ENCODE data around the gene SPTA1. TPM values are rescaled to one million over a fixed set of nuclear protein-coding genes. Genes with fewer than 3 reads are reported as not detected.

Gene SPTA1
- total RNA-seq, result not detected in 2 replicates

GRCh38 chr1:158686111-158687009 is at the start of gene SPTA1:
TSS of gene SPTA1 (minus strand) at chr1:158686715. CDS start at chr1:158686517, 198 bp downstream.

GRCh38 chr1:158720620-158721019 is 34.1 kb upstream of the SPTA1 start, which contains the start of gene OR6K3:
TSS of gene OR6K3 (minus strand) at chr1:158720720. CDS start at chr1:158718115, 2,605 bp downstream.

GRCh38 chr1:158700552-158700951 is 14.0 kb upstream of the SPTA1 start, which contains the start of gene OR6K2:
TSS of gene OR6K2 (minus strand) at chr1:158700652. CDS start at chr1:158700652, 0 bp downstream.

GRCh38 chr1:158604968-158605367 is 81.5 kb downstream of the SPTA1 start, which contains the start of gene OR10Z1:
TSS of gene OR10Z1 (plus strand) at chr1:158605268. CDS start at chr1:158606439, 1,171 bp downstream.

GRCh38 chr1:158579733-158580132 is 106.8 kb downstream of the SPTA1 start, which contains the start of gene OR10X1:
TSS of gene OR10X1 (minus strand) at chr1:158579899. CDS start at chr1:158579899, 0 bp downstream.

GRCh38 chr1:158570480-158570879 is 116.0 kb downstream of the SPTA1 start, which contains the start of gene OR6P1:
TSS of gene OR6P1 (minus strand) at chr1:158570580. CDS start at chr1:158563604, 6,976 bp downstream.

Other genes with a start within 250 kb of the SPTA1 start
- not detected in 2 replicates for gene OR10K1, start 224.9 kb downstream of the SPTA1 start, total RNA-seq
- not detected in 2 replicates for gene OR10R2, start 214.5 kb downstream of the SPTA1 start, total RNA-seq
- gene OR6Y1, start 132.3 kb downstream of the SPTA1 start, total RNA-seq, result not detected in 2 replicates
- not detected in 2 replicates for gene OR6P1, start 116.1 kb downstream of the SPTA1 start, total RNA-seq
- not detected in 2 replicates for gene OR10X1, start 106.8 kb downstream of the SPTA1 start, total RNA-seq
- not detected in 2 replicates for gene OR10Z1, start 81.4 kb downstream of the SPTA1 start, total RNA-seq
- not detected in 2 replicates for gene OR6K2, start 13.9 kb upstream of the SPTA1 start, total RNA-seq
- gene OR6K3, start 34.0 kb upstream of the SPTA1 start, total RNA-seq, result not detected in 2 replicates
- gene OR6K6, start 68.0 kb upstream of the SPTA1 start, total RNA-seq, result not detected in 2 replicates
- gene OR6N1, start 85.5 kb upstream of the SPTA1 start, total RNA-seq, result not detected in 2 replicates
- gene OR6N2, start 94.5 kb upstream of the SPTA1 start, total RNA-seq, result not detected in 2 replicates
- gene MNDA, start 144.6 kb upstream of the SPTA1 start, total RNA-seq, result not detected in 2 replicates
- not detected in 2 replicates for gene PYHIN1, start 244.8 kb upstream of the SPTA1 start, total RNA-seq